ENCODE results near the gene DCUN1D5.

DCUN1D5 gene
- long read RNA-seq, donor 1, transcript DCUN1D5-201 (8 exons, 1,337 nt), result major isoform, 6 of 13 reads
- long read RNA-seq, donor 1, partial matches to known transcripts, result 6 of 13 reads
- long read RNA-seq, donor 1, other reads (novel, unspliced or antisense), result 0 of 13 reads
- long read RNA-seq, donor 2, transcript DCUN1D5-201 (8 exons, 1,337 nt), result major isoform, 10 of 10 reads
- long read RNA-seq, donor 2, partial matches to known transcripts, result 0 of 10 reads
- long read RNA-seq, donor 2, other reads (novel, unspliced or antisense), result 0 of 10 reads
- long read RNA-seq, donor 3, transcript DCUN1D5-201 (8 exons, 1,337 nt), result major isoform, 6 of 6 reads
- long read RNA-seq, donor 3, partial matches to known transcripts, result 0 of 6 reads
- long read RNA-seq, donor 3, other reads (novel, unspliced or antisense), result 0 of 6 reads
- long read RNA-seq, donor 4, partial matches to known transcripts, result 0 of 3 reads
- long read RNA-seq, donor 4, other reads (novel, unspliced or antisense), result 0 of 3 reads
- long read RNA-seq, donor 5, transcript DCUN1D5-201 (8 exons, 1,337 nt), result major isoform, 6 of 6 reads
- long read RNA-seq, donor 5, partial matches to known transcripts, result 0 of 6 reads
- long read RNA-seq, donor 5, other reads (novel, unspliced or antisense), result 0 of 6 reads
- long read RNA-seq, donor 6, transcript DCUN1D5-201 (8 exons, 1,337 nt), result major isoform, 7 of 8 reads
- long read RNA-seq, donor 6, partial matches to known transcripts, result 0 of 8 reads
- long read RNA-seq, donor 6, other reads (novel, unspliced or antisense), result 0 of 8 reads
- long read RNA-seq, donor 7, transcript DCUN1D5-201 (8 exons, 1,337 nt), result major isoform, 14 of 19 reads
- long read RNA-seq, donor 7, partial matches to known transcripts, result 5 of 19 reads
- long read RNA-seq, donor 7, other reads (novel, unspliced or antisense), result 0 of 19 reads
- long read RNA-seq, donor 8, transcript DCUN1D5-201 (8 exons, 1,337 nt), result major isoform, 9 of 9 reads
- long read RNA-seq, donor 8, partial matches to known transcripts, result 0 of 9 reads
- long read RNA-seq, donor 8, other reads (novel, unspliced or antisense), result 0 of 9 reads

- DNase-seq, result peak; percentile 89
These were observed at the start of gene DCUN1D5 for GRCh38 chr11:103091801-103092524. TSS of gene DCUN1D5 (minus strand) at chr11:103092160. CDS start at chr11:103091872, 288 bp downstream.

GRCh38 chr11:103125462-103125861 lies 33.5 kb upstream of the DCUN1D5 start:
- DNase-seq, result no peak

- DNase-seq, result no peak
These were observed 22.9 kb upstream of the DCUN1D5 start for GRCh38 chr11:103114836-103115235.

- no peak for DNase-seq
These were observed 20.4 kb upstream of the DCUN1D5 start for GRCh38 chr11:103112364-103112763.

GRCh38 chr11:103111400-103111799 lies 19.4 kb upstream of the DCUN1D5 start:
- DNase-seq, result no peak

GRCh38 chr11:103110391-103110790 lies 18.4 kb upstream of the DCUN1D5 start:
- DNase-seq, result no peak

GRCh38 chr11:103109818-103110388 lies 17.9 kb upstream of the DCUN1D5 start:
- DNase-seq, result no peak

- peak; percentile 88 for DNase-seq
These were observed 17.2 kb upstream of the DCUN1D5 start, which contains the start of gene DYNC2H1 for GRCh38 chr11:103108933-103109817. TSS of gene DYNC2H1 (plus strand) at chr11:103109426. CDS start at chr11:103109575, 149 bp downstream.

- no peak for DNase-seq
These were observed 5.3 kb upstream of the DCUN1D5 start for GRCh38 chr11:103097279-103097678.

- peak; percentile 6 for DNase-seq
These were observed 728 bp downstream of the DCUN1D5 start for GRCh38 chr11:103091064-103091800.

GRCh38 chr11:103086461-103086860 lies 5.5 kb downstream of the DCUN1D5 start:
- no peak for DNase-seq

- no peak for DNase-seq
These were observed 6.1 kb downstream of the DCUN1D5 start for GRCh38 chr11:103085758-103086365.

- DNase-seq, result no peak
These were observed 12.1 kb downstream of the DCUN1D5 start for GRCh38 chr11:103079833-103080232.

- DNase-seq, result no peak
These were observed 13.2 kb downstream of the DCUN1D5 start for GRCh38 chr11:103078710-103079109.

- DNase-seq, result no peak
These were observed 14.4 kb downstream of the DCUN1D5 start for GRCh38 chr11:103077554-103077953.

GRCh38 chr11:103076361-103076760 lies 15.6 kb downstream of the DCUN1D5 start:
- no peak for DNase-seq

- no peak for DNase-seq
These were observed 21.0 kb downstream of the DCUN1D5 start for GRCh38 chr11:103071008-103071407.

- DNase-seq, result no peak
These were observed 21.8 kb downstream of the DCUN1D5 start for GRCh38 chr11:103070142-103070541.

- no peak for DNase-seq
These were observed 22.6 kb downstream of the DCUN1D5 start for GRCh38 chr11:103069367-103069766.

Measured in right kidney (tissue), 9 donors.